Measurements from ENCODE around the gene GRID1.

Gene GRID1

DNA sequence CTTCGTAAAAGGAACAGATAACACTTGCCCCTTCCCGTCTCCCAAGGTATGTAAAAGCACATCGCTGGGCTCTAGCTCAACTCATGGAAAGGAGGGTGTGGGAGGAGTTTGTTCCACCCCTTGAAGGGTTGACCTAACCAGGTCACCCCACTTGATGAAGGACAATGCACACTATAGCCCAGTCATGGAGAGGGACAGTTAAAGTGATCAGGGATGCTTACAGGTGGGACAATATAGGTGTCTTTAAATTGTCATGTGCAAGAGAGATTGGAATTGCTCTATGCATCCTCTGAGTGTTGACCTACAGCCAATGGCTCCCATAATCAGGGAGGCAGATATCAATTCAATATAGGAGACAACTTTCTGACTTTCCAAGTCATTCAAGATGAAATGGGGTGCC is 448.2 kb downstream of the GRID1 start:
- no peaks in the 10 kb centered on the region for H3K9me3 Mint-ChIP-seq
- no peaks in the 10 kb centered on the region for H3K27me3 Mint-ChIP-seq (ENCODE audit: low read depth)
- no peaks in the 10 kb centered on the region for H3K36me3 Mint-ChIP-seq (ENCODE audit: low read depth)

GRCh38 chr10:85917601-85918000 is 449.0 kb downstream of the GRID1 start:
- Mint-ChIP-seq H3K4me1 (ENCODE audit: low read depth) (no peaks in the 10 kb centered on the region), H3K36me3 (ENCODE audit: low read depth) (no peaks in the 10 kb centered on the region), H3K4me3 (no peak overlapping the region), H3K27me3 (ENCODE audit: low read depth) (no peaks in the 10 kb centered on the region), H3K9me3 (no peaks in the 10 kb centered on the region), H3K27ac (no peak overlapping the region)

More for the DNA sequence above, 448.2 kb downstream of the GRID1 start:
- no peaks in the 10 kb centered on the region for H3K4me1 Mint-ChIP-seq (ENCODE audit: low read depth)
- H3K4me3 Mint-ChIP-seq = no peak overlapping the region
- no peak overlapping the region for H3K27ac Mint-ChIP-seq

DNA sequence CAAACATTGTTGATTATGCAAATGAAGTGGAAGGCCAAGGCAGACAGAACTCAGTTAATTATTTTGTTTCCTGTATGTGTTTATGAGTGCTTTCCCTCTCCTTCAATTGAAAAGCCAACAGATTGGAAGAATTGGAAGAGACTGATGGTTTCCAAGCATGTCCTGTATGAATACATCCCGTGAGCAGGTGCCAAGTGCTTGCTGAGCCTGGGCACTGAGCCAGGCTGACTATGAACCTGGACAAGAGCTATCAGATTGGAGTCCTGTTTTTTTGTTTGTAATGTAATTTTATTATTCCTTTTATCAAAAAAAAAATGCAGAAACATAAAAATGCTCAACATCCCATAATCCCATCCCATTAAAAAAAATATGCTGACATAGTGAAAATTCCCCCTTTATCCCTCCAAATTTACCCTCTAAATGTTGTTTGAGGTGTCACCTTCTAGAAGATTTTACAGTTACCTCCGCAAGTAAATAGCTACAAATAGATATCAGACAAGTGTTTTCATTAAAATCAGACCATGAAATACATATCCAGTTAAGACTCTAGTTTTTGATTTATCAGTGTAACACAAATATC is 449.5 kb downstream of the GRID1 start:
- H3K9me3 Mint-ChIP-seq = no peaks in the 10 kb centered on the region
- no peak overlapping the region for H3K27ac Mint-ChIP-seq
- H3K4me1 Mint-ChIP-seq (ENCODE audit: low read depth) = no peaks in the 10 kb centered on the region
- no peaks in the 10 kb centered on the region for H3K36me3 Mint-ChIP-seq (ENCODE audit: low read depth)
- H3K27me3 Mint-ChIP-seq (ENCODE audit: low read depth) = no peaks in the 10 kb centered on the region
- no peak overlapping the region for H3K4me3 Mint-ChIP-seq

DNA sequence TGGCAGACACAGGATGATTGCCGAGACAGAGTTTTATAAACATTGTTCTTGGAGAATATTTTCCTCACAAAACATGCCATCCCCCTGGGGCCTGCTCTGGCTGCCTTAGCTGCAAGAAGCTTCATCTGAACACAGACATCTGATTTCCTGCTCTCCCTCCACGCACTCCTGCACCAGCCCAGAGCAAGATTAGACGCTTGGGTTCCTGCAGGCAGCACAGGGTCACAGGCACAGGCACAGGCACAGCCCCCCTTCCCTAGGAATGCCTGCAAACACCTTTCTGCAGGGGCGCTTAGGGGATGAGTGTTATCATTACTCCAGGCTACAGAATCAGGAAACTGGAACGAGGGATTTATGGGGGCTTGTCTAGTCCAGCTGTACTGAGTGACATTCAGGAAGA is 450.3 kb downstream of the GRID1 start:
- Mint-ChIP-seq H3K27me3 (ENCODE audit: low read depth) (no peaks in the 10 kb centered on the region), H3K27ac (no peak overlapping the region), H3K4me1 (ENCODE audit: low read depth) (no peaks in the 10 kb centered on the region), H3K4me3 (no peak overlapping the region), H3K9me3 (no peaks in the 10 kb centered on the region), H3K36me3 (ENCODE audit: low read depth) (no peaks in the 10 kb centered on the region)

DNA sequence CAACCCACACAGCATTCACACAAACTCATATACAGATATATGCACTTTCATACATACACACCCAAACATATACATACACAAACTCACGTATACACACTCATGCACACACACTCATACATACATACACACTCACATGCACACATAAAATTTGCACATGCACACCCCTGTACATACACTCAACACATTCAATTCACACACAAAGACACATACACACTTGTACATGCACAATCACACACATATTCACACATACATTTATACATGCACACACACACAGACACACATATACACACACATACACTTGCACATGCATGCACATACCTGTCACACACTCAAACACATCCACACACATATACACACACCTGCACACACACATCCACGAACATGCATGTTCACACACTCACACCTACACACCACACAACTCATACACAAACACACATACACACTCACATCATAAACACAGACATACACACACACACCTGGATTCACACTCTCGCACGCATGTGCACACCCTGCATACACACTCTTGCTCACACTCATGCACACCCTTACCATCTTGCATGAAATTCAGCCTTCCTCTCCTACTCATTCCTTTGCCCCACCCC is 451.2 kb downstream of the GRID1 start:
- Mint-ChIP-seq H3K9me3 (no peaks in the 10 kb centered on the region), H3K27me3 (ENCODE audit: low read depth) (no peaks in the 10 kb centered on the region), H3K4me1 (ENCODE audit: low read depth) (no peaks in the 10 kb centered on the region), H3K4me3 (no peak overlapping the region), H3K27ac (no peak overlapping the region), H3K36me3 (ENCODE audit: low read depth) (no peaks in the 10 kb centered on the region)

DNA sequence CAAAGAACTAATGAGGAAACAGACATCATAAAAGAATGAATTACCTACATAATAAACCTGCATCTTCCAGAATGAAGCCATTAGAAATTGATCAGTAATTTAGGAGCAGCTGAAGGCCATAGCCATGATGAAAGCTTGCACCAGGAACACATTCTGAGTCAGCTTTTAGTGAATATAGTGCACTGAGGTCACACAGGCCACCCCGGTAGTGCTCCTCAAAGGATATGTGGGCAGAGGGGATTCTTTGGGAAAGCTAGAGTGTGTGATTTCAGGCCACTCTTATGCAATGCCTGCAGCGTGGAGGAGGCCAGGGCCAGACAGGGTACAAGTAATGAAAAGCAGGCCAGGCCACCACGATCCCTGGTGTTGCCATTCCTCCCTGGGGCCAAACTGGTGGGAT is 451.9 kb downstream of the GRID1 start:
- Mint-ChIP-seq H3K4me3 (no peak overlapping the region), H3K27me3 (ENCODE audit: low read depth) (no peaks in the 10 kb centered on the region), H3K9me3 (no peaks in the 10 kb centered on the region), H3K36me3 (ENCODE audit: low read depth) (no peaks in the 10 kb centered on the region), H3K4me1 (ENCODE audit: low read depth) (no peaks in the 10 kb centered on the region), H3K27ac (no peak overlapping the region)

- H3K36me3 Mint-ChIP-seq (ENCODE audit: low read depth) = no peaks in the 10 kb centered on the region
- H3K4me3 Mint-ChIP-seq = no peak overlapping the region
- H3K9me3 Mint-ChIP-seq = no peaks in the 10 kb centered on the region
- H3K27ac Mint-ChIP-seq = no peak overlapping the region
- H3K27me3 Mint-ChIP-seq (ENCODE audit: low read depth) = peaks cover 10% of the 10 kb centered on the region
- no peaks in the 10 kb centered on the region for H3K4me1 Mint-ChIP-seq (ENCODE audit: low read depth)
Measured at GRCh38 chr10:85908462-85908861, 458.1 kb downstream of the GRID1 start.

DNA sequence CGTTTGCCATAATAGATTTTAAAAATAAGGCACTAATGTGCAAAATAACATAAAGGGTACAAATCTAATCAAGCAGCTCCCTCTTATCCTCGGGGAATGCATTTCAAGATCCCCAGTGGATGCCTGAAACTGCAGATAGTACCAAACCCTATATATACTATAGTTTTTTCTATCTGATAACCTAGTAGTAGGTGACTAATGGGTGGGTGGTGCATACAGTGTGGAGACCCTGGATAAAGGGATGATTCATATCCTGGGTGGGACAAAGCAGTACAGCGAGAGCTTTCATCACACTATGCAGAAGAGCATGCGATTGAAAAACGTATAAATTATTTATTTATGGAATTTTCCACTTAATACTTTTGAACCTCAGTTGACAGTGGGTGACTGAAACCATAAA is 464.5 kb downstream of the GRID1 start:
- H3K27ac Mint-ChIP-seq = no peak overlapping the region

GRCh38 chr10:85901599-85901998 is 465.0 kb downstream of the GRID1 start:
- no peak overlapping the region for H3K27ac Mint-ChIP-seq
- peaks cover 6% of the 10 kb centered on the region for H3K27me3 Mint-ChIP-seq (ENCODE audit: low read depth)
- H3K36me3 Mint-ChIP-seq (ENCODE audit: low read depth) = no peaks in the 10 kb centered on the region
- H3K9me3 Mint-ChIP-seq = no peaks in the 10 kb centered on the region
- H3K4me1 Mint-ChIP-seq (ENCODE audit: low read depth) = no peaks in the 10 kb centered on the region
- no peak overlapping the region for H3K4me3 Mint-ChIP-seq

More for the DNA sequence above, 464.5 kb downstream of the GRID1 start:
- Mint-ChIP-seq H3K9me3 (no peaks in the 10 kb centered on the region), H3K4me1 (ENCODE audit: low read depth) (no peaks in the 10 kb centered on the region), H3K36me3 (ENCODE audit: low read depth) (no peaks in the 10 kb centered on the region), H3K4me3 (no peak overlapping the region), H3K27me3 (ENCODE audit: low read depth) (peaks cover 7% of the 10 kb centered on the region)

- H3K36me3 Mint-ChIP-seq (ENCODE audit: low read depth) = no peaks in the 10 kb centered on the region
- H3K9me3 Mint-ChIP-seq = no peaks in the 10 kb centered on the region
- no peaks in the 10 kb centered on the region for H3K4me1 Mint-ChIP-seq (ENCODE audit: low read depth)
Measured at GRCh38 chr10:85900487-85900886, 466.1 kb downstream of the GRID1 start.

GRCh38 chr10:85900061-85900460 is 466.5 kb downstream of the GRID1 start:
- no peak overlapping the region for H3K4me3 Mint-ChIP-seq
- H3K27me3 Mint-ChIP-seq (ENCODE audit: low read depth) = no peaks in the 10 kb centered on the region
- H3K9me3 Mint-ChIP-seq = no peaks in the 10 kb centered on the region
- H3K36me3 Mint-ChIP-seq (ENCODE audit: low read depth) = no peaks in the 10 kb centered on the region
- no peaks in the 10 kb centered on the region for H3K4me1 Mint-ChIP-seq (ENCODE audit: low read depth)
- no peak overlapping the region for H3K27ac Mint-ChIP-seq

More at GRCh38 chr10:85900487-85900886, 466.1 kb downstream of the GRID1 start:
- no peak overlapping the region for H3K4me3 Mint-ChIP-seq
- H3K27me3 Mint-ChIP-seq (ENCODE audit: low read depth) = no peaks in the 10 kb centered on the region
- no peak overlapping the region for H3K27ac Mint-ChIP-seq

DNA sequence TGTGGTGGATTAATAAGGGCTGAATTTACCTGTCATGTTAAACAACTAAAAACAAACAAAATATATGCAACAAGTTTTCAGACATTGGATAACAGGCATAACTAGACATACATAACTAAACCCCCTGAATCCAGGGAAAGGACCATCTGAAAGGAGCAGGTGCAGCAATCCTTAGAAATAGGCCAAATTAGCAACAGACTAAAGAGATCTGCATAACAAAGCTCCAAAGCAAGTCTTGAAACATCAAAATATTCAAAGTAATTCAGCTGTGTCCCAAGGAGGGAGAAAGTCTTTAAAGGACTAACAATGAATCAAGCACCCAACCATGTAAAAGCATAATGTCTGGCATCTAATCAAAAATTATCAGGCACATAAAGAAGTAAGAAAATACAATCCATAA is 475.1 kb downstream of the GRID1 start:
- Mint-ChIP-seq H3K4me1 (ENCODE audit: low read depth) (no peaks in the 10 kb centered on the region), H3K4me3 (no peak overlapping the region), H3K36me3 (ENCODE audit: low read depth) (no peaks in the 10 kb centered on the region), H3K27me3 (ENCODE audit: low read depth) (peaks cover 8% of the 10 kb centered on the region), H3K27ac (no peak overlapping the region), H3K9me3 (no peaks in the 10 kb centered on the region)

- Mint-ChIP-seq H3K27me3 (ENCODE audit: low read depth) (peaks cover 8% of the 10 kb centered on the region), H3K4me1 (ENCODE audit: low read depth) (no peaks in the 10 kb centered on the region), H3K4me3 (no peak overlapping the region), H3K36me3 (ENCODE audit: low read depth) (no peaks in the 10 kb centered on the region), H3K9me3 (no peaks in the 10 kb centered on the region), H3K27ac (no peak overlapping the region)
Measured at GRCh38 chr10:85888559-85888958, 478.0 kb downstream of the GRID1 start.

DNA sequence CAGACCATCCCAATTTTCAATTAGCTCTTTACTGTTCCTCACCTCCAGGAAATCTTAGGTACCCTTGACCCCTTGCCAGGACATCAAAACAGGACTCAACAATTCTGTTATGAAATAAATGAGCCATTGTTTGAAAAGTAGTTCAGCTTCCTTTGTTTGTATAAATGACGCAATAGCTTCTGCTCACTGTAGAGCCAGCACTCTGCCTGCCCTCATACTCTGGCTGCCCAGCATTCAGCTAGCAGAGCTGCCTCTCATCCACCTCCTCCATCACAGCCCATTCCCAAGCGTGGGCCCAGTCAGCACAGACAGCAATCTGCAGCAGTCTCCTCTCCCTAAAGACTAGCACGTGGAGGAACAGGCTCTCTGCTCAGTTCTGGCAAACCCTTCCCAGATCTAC is 478.6 kb downstream of the GRID1 start:
- H3K4me3 Mint-ChIP-seq = no peak overlapping the region
- H3K27me3 Mint-ChIP-seq (ENCODE audit: low read depth) = peaks cover 8% of the 10 kb centered on the region
- H3K27ac Mint-ChIP-seq = no peak overlapping the region
- no peaks in the 10 kb centered on the region for H3K36me3 Mint-ChIP-seq (ENCODE audit: low read depth)
- no peaks in the 10 kb centered on the region for H3K4me1 Mint-ChIP-seq (ENCODE audit: low read depth)
- H3K9me3 Mint-ChIP-seq = no peaks in the 10 kb centered on the region

DNA sequence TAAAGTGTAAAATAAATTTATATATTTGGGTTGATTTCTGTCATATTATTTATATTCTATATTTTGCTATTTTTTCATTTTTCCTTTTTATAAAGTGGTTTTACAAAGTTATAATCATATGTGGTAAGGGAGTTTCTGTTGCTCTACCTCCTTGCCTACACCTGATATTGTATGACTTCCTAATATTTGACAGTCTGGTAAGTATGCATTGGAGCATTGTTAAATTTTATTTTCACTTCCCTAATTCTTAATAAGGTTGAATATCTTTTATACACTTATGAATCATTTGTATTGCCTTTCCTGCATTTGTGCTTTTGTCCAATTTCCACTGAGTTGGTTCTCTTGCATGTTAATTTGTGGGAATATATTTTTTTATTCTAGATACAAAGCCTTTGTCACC is 492.4 kb downstream of the GRID1 start:
- Mint-ChIP-seq H3K4me1 (ENCODE audit: low read depth) (no peaks in the 10 kb centered on the region), H3K27ac (no peak overlapping the region), H3K27me3 (ENCODE audit: low read depth) (no peaks in the 10 kb centered on the region), H3K9me3 (no peaks in the 10 kb centered on the region), H3K4me3 (no peak overlapping the region), H3K36me3 (ENCODE audit: low read depth) (no peaks in the 10 kb centered on the region)

- H3K4me3 Mint-ChIP-seq = no peak overlapping the region
- H3K4me1 Mint-ChIP-seq (ENCODE audit: low read depth) = no peaks in the 10 kb centered on the region
- H3K36me3 Mint-ChIP-seq (ENCODE audit: low read depth) = no peaks in the 10 kb centered on the region
- H3K27ac Mint-ChIP-seq = no peak overlapping the region
- H3K27me3 Mint-ChIP-seq (ENCODE audit: low read depth) = no peaks in the 10 kb centered on the region
- no peaks in the 10 kb centered on the region for H3K9me3 Mint-ChIP-seq
Measured at GRCh38 chr10:85873063-85873462, 493.5 kb downstream of the GRID1 start.
